HL-60 (cell line): Measurements from ENCODE around the gene COLQ.

Experiments used
- GABPA ChIP-seq: IDR thresholded peaks from 2 replicates; pipeline ENCODE4 v1.6.1; 2012; ENCODE audit warnings: low read depth
- POLR2AphosphoS5 ChIP-seq: IDR thresholded peaks from 2 replicates; pipeline ENCODE4 v1.6.1; 2012; ENCODE audit warnings: low read depth
- SPI1 ChIP-seq: IDR thresholded peaks from 2 replicates; pipeline ENCODE4 v1.6.1; 2012; ENCODE audit warnings: low read depth, mild to moderate bottlenecking, borderline replicate concordance
- TF ChIP-seq, protein P1 (sequence below): IDR thresholded peaks from one replicate; pipeline ENCODE4 v1.5.1; 2011; ENCODE audit warnings: low read length, control low read depth, inconsistent platforms; ENCODE audit not compliant: insufficient read depth
- TF ChIP-seq, protein P2 (sequence below): IDR thresholded peaks from 2 replicates; pipeline ENCODE4 v1.6.1; 2012; ENCODE audit warnings: low read depth; ENCODE audit not compliant: insufficient replicate concordance

DNA sequence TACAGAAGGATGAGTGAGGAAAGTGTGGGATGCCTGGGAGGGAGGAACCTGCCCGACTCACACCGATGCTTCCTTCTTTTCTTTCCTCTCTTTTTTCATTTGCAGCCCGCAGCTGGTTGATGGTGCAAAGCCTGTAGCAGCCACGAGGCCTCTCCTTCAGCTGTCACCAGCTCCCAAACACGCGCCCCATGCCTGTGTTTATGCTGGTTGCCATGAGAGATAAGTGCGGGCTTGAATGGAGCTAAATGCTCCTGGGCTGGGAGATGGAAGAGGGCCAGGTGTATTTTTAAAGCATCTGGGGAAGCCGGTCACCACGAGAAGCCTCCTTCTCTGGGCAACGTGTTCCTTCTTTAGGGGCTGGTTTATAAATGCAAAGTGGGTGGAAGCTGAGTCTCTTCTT lies 9.3 kb downstream of the COLQ start:
- TF ChIP-seq POLR2AphosphoS5 (0 out of 2 replicates have a peak, but pooled peaks have one; percentile 44), GABPA (no peak), SPI1 (no peak)
- TF ChIP-seq, protein P1, sequence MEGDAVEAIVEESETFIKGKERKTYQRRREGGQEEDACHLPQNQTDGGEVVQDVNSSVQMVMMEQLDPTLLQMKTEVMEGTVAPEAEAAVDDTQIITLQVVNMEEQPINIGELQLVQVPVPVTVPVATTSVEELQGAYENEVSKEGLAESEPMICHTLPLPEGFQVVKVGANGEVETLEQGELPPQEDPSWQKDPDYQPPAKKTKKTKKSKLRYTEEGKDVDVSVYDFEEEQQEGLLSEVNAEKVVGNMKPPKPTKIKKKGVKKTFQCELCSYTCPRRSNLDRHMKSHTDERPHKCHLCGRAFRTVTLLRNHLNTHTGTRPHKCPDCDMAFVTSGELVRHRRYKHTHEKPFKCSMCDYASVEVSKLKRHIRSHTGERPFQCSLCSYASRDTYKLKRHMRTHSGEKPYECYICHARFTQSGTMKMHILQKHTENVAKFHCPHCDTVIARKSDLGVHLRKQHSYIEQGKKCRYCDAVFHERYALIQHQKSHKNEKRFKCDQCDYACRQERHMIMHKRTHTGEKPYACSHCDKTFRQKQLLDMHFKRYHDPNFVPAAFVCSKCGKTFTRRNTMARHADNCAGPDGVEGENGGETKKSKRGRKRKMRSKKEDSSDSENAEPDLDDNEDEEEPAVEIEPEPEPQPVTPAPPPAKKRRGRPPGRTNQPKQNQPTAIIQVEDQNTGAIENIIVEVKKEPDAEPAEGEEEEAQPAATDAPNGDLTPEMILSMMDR = no peak
- TF ChIP-seq, protein P2, sequence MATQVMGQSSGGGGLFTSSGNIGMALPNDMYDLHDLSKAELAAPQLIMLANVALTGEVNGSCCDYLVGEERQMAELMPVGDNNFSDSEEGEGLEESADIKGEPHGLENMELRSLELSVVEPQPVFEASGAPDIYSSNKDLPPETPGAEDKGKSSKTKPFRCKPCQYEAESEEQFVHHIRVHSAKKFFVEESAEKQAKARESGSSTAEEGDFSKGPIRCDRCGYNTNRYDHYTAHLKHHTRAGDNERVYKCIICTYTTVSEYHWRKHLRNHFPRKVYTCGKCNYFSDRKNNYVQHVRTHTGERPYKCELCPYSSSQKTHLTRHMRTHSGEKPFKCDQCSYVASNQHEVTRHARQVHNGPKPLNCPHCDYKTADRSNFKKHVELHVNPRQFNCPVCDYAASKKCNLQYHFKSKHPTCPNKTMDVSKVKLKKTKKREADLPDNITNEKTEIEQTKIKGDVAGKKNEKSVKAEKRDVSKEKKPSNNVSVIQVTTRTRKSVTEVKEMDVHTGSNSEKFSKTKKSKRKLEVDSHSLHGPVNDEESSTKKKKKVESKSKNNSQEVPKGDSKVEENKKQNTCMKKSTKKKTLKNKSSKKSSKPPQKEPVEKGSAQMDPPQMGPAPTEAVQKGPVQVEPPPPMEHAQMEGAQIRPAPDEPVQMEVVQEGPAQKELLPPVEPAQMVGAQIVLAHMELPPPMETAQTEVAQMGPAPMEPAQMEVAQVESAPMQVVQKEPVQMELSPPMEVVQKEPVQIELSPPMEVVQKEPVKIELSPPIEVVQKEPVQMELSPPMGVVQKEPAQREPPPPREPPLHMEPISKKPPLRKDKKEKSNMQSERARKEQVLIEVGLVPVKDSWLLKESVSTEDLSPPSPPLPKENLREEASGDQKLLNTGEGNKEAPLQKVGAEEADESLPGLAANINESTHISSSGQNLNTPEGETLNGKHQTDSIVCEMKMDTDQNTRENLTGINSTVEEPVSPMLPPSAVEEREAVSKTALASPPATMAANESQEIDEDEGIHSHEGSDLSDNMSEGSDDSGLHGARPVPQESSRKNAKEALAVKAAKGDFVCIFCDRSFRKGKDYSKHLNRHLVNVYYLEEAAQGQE = no peak
